Right lobe of liver (tissue), 4 donors: ENCODE data around the gene AHSP.

Source experiments
- CTCF ChIP-seq, 4 donors: fragments of 200-600 bp in 3 of 4; fragments of 450-650 bp in 1 of 4; IDR thresholded peaks; one replicate each; pipeline versions ENCODE4 v1.5.1 to v1.8.0; 2016 to 2022; ENCODE audit warnings: antibody characterized with exemption in 4 of 4, mild to moderate bottlenecking in 2 of 4
- POLR2A ChIP-seq: fragments of 450-650 bp; IDR thresholded peaks from one replicate; pipeline ENCODE4 v1.6.1; 2017; ENCODE audit warnings: antibody characterized with exemption, mild to moderate bottlenecking
- donor health status: DM: no; HTN: no; CAD: no.
- donor health status: DM: no; HTN: no; CAD: no.
- donor health status: DM: no; HTN: yes; CAD: no.

GRCh38 chr16:31569360-31569717, 41.6 kb downstream of the AHSP start:
- TF ChIP-seq CTCF (IDR thresholded peaks at IDR 0.05), result no peak
- no peak for TF ChIP-seq POLR2A
